ENCODE measurements around the gene SFR1.
"Not testable (repeated sequence)": the region's sequence is repeated elsewhere in the genome, so short reads cannot be mapped to it uniquely, and the experiment has no call there.

Gene SFR1

DNA sequence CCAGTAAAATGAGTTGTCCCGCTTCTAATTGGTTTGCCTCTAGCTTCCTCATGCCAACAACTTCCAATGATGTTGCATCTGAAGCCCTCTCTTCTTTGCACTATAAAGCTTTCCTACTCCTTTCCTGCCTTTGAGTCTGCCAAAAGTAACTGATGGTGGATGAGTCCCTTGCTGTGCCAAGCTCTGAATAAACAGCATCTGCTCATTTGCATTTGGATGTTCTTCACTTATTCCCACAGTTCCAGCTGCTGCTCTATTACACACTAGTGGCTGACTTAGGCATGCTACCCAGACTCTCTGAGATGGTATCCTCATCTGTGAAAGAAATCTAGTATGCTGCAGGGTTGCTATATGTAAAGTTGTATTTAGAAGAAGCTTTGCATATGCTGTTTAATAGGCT lies 24.9 kb downstream of the SFR1 start:
- TF ChIP-seq, protein P1, sequence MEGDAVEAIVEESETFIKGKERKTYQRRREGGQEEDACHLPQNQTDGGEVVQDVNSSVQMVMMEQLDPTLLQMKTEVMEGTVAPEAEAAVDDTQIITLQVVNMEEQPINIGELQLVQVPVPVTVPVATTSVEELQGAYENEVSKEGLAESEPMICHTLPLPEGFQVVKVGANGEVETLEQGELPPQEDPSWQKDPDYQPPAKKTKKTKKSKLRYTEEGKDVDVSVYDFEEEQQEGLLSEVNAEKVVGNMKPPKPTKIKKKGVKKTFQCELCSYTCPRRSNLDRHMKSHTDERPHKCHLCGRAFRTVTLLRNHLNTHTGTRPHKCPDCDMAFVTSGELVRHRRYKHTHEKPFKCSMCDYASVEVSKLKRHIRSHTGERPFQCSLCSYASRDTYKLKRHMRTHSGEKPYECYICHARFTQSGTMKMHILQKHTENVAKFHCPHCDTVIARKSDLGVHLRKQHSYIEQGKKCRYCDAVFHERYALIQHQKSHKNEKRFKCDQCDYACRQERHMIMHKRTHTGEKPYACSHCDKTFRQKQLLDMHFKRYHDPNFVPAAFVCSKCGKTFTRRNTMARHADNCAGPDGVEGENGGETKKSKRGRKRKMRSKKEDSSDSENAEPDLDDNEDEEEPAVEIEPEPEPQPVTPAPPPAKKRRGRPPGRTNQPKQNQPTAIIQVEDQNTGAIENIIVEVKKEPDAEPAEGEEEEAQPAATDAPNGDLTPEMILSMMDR (conservative IDR thresholded peaks at IDR 0.05; ENCODE audit: low read depth, low read length), result no peak
- no peak for DNase-seq (ENCODE audit: low read depth)

DNA sequence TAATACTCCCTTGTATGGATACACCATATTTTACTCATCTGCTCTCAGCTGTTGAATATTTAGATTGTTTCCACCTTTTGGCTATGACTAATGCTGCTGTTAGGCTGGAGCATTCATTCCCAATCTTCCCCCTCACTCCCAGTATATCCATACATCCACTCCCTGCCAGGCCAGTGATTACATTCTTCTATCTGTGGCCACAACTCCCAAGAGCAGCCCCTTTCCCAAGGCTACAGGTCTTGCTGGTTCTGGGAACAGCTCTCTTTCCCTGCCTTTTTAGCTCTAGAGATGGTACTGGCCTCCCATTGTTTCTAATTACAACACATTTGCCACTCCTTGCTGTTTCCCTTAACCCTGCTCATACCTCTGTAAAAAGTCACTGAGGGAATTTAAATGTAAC lies 28.2 kb downstream of the SFR1 start:
- no peak for DNase-seq (ENCODE audit: low read depth)
- no peak overlapping the region for H3K4me3 ChIP-seq (ENCODE audit: low read depth, low read length)
- TF ChIP-seq, protein P1 (conservative IDR thresholded peaks at IDR 0.05; ENCODE audit: low read depth, low read length), result no peak

More for the DNA sequence above, 24.9 kb downstream of the SFR1 start:
- no peak overlapping the region for H3K4me3 ChIP-seq (ENCODE audit: low read depth, low read length)

- H3K4me3 ChIP-seq (ENCODE audit: low read depth, low read length), result no peak overlapping the region
- DNase-seq (ENCODE audit: low read depth), result no peak
Observed at GRCh38 chr10:104151737-104152136, 29.8 kb downstream of the SFR1 start.

DNA sequence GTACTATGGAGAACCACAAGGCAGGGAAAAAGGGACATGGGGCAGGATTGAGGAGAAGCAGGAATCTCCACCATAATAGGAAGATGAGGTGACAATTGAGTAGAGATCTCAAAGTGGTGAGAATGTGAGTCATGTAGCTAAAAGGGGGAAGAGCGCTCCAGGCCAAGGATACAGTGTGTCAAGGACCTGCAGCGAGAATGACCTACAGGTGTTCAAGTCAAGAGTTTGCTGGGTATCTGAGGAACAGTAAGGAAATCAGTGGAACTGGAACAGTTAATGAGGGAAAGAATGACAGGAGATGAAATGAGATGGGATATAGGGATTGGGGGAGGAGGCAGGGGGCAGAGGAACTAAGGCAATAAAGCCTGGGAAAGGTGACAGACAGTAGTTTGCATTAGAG lies 33.6 kb downstream of the SFR1 start:
- no peak for DNase-seq (ENCODE audit: low read depth)
- no peak overlapping the region for H3K4me3 ChIP-seq (ENCODE audit: low read depth, low read length)

More at GRCh38 chr10:104151737-104152136, 29.8 kb downstream of the SFR1 start:
- TF ChIP-seq, protein P1 (conservative IDR thresholded peaks at IDR 0.05; ENCODE audit: low read depth, low read length), result no peak

DNA sequence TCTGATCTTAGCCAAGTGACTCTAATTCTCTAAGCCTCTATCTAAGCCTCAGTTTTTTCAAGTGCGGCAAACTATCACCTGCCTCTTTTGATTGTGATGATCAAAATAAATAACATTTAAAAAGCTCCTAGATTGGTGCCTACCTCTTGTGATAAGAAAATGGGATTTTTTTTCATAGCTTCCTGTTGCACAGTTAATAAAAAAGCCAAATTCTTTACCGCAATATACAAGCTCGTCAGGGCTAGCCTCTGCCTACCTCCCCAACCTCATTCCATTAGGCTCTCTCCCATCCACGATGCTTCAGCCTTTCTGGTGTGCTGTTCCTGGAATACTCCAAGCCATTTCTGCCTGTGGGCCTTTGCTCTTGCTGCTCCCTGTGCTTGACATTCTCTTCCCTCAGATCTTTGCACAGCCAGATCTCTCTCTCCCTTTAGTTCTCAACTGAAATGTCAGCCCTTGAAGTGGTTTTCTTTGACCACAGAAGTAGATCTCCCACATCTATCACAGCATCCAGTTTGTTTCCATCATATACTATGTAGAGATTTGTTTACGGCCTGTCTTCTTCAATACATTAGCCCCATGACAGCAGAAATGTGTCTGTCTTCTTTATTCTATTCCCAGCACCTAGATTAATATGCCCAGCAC lies 48.8 kb downstream of the SFR1 start:
- TF ChIP-seq, protein P1 (conservative IDR thresholded peaks at IDR 0.05; ENCODE audit: low read depth, low read length), result no peak
- DNase-seq (ENCODE audit: low read depth), result no peak
- no peak overlapping the region for H3K4me3 ChIP-seq (ENCODE audit: low read depth, low read length)

More for the DNA sequence above, 33.6 kb downstream of the SFR1 start:
- TF ChIP-seq, protein P1 (conservative IDR thresholded peaks at IDR 0.05; ENCODE audit: low read depth, low read length), result no peak

DNA sequence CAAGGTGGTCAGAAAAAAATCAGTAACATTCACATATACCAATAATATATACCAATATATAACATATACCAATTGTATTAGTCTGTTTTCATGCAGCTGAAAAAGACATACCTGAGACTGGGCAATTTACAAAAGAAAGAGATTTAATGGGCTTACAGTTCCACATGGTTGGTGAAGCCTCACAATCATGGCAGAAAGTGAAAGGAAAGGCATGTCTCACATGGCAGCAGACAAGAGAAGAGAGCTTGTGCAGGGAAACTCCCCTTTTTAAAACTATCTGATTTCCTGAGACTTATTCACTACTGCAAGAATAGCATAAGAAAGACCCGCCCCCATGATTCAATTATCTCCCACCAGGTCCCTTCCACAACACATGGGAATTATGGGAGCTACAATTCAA lies 52.2 kb downstream of the SFR1 start:
- DNase-seq (ENCODE audit: low read depth); H3K4me3 ChIP-seq (ENCODE audit: low read depth, low read length): not testable (repeated sequence)

All from choroid plexus epithelial cell (primary cell).